GM23338 (cell line): ENCODE data around the gene RNF215.

Experiments used
- CREB1 ChIP-seq: fragments of 250-450 bp; sonication (Bioruptor Pico); IDR thresholded peaks from 2 replicates; pipeline ENCODE4 v1.5.0; 2020; ENCODE audit warnings: low read depth, mild to moderate bottlenecking, moderate library complexity
- ETS1 ChIP-seq: IDR thresholded peaks from 2 replicates; pipeline ENCODE4 v1.6.1; 2016; ENCODE audit warnings: antibody characterized with exemption
- EZH2 ChIP-seq: fragments of 200-600 bp; sonication (generic); IDR thresholded peaks from one replicate; pipeline ENCODE4 v1.8.0; 2017; ENCODE audit warnings: antibody characterized with exemption, mild to moderate bottlenecking, low read depth; ENCODE audit not compliant: unreplicated experiment
- EZH2phosphoT487 ChIP-seq: fragments of 200-600 bp; sonication (generic); IDR thresholded peaks from one replicate; pipeline ENCODE4 v1.8.1; 2018; ENCODE audit warnings: antibody characterized with exemption; ENCODE audit not compliant: unreplicated experiment
- JUNB ChIP-seq: IDR thresholded peaks from one replicate; pipeline ENCODE4 v1.6.1; 2016; ENCODE audit warnings: antibody characterized with exemption; ENCODE audit not compliant: unreplicated experiment
- POLR2AphosphoS5 ChIP-seq: IDR thresholded peaks from 2 replicates; pipeline ENCODE4 v1.6.1; 2016; ENCODE audit warnings: antibody characterized with exemption, low read depth
- REST ChIP-seq: IDR thresholded peaks from one replicate; pipeline ENCODE4 v1.6.1; 2018; ENCODE audit warnings: antibody characterized with exemption; ENCODE audit not compliant: unreplicated experiment
- STAT1 ChIP-seq: IDR thresholded peaks from one replicate; pipeline ENCODE4 v1.6.1; 2016; ENCODE audit warnings: antibody characterized with exemption; ENCODE audit not compliant: unreplicated experiment
- ZNF331 ChIP-seq: fragments of 250-450 bp; sonication (Bioruptor Pico); IDR thresholded peaks from 2 replicates; pipeline ENCODE4 v1.5.0; 2020; ENCODE audit warnings: low read depth, mild to moderate bottlenecking, moderate library complexity
- TF ChIP-seq, protein P1 (sequence below), 2 experiments: fragments of 200-600 bp in 1 of 2; sonication (generic) in 1 of 2; conservative IDR thresholded peaks; 2 replicates each; pipeline versions ENCODE4 v1.5.1 to v1.6.1; 2016 to 2017; ENCODE audit warnings: antibody characterized with exemption in 2 of 2, low read depth in 2 of 2, mild to moderate bottlenecking in 2 of 2, moderate library complexity in 1 of 2

DNA sequence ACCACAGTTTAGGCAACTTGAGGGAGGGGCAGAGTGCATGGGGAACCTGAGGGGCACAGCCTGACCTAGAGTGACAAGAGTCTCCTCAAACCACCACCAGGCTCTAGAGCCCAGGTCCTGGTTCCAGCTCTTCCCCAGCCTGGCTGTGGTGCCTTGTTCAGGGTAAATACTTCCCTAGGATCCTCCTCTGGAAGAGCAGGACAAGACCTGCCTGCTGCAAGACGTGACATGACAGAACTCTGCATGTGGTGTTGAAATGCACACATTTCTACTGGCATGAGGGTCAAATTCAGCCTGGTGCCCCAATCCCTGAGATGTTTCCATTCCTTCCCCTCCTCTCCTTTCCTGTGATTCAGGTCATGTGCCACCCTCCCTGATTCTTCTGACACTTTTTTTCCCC is 12.9 kb upstream of the RNF215 start:
- TF ChIP-seq, protein P1, sequence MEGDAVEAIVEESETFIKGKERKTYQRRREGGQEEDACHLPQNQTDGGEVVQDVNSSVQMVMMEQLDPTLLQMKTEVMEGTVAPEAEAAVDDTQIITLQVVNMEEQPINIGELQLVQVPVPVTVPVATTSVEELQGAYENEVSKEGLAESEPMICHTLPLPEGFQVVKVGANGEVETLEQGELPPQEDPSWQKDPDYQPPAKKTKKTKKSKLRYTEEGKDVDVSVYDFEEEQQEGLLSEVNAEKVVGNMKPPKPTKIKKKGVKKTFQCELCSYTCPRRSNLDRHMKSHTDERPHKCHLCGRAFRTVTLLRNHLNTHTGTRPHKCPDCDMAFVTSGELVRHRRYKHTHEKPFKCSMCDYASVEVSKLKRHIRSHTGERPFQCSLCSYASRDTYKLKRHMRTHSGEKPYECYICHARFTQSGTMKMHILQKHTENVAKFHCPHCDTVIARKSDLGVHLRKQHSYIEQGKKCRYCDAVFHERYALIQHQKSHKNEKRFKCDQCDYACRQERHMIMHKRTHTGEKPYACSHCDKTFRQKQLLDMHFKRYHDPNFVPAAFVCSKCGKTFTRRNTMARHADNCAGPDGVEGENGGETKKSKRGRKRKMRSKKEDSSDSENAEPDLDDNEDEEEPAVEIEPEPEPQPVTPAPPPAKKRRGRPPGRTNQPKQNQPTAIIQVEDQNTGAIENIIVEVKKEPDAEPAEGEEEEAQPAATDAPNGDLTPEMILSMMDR (conservative IDR thresholded peaks at IDR 0.05; ENCODE audit: low read depth in 2 of 2) = no peak
- TF ChIP-seq REST (no peak), CREB1 (CRISPR knock-in tag) (no peak), EZH2phosphoT487 (no peak), JUNB (no peak), POLR2AphosphoS5 (no peak), ETS1 (no peak), EZH2 (no peak), STAT1 (no peak), ZNF331 (no peak)
